GM19467 (cell line): ENCODE results near the gene NNAT.

Experiments used
- ATAC-seq: cut with Tn5 transposase; IDR thresholded peaks from one replicate; pipeline ENCODE4 v1.9.1; 2021; ENCODE audit warnings: mild to moderate bottlenecking, moderate library complexity; ENCODE audit not compliant: unreplicated experiment

Gene NNAT

DNA sequence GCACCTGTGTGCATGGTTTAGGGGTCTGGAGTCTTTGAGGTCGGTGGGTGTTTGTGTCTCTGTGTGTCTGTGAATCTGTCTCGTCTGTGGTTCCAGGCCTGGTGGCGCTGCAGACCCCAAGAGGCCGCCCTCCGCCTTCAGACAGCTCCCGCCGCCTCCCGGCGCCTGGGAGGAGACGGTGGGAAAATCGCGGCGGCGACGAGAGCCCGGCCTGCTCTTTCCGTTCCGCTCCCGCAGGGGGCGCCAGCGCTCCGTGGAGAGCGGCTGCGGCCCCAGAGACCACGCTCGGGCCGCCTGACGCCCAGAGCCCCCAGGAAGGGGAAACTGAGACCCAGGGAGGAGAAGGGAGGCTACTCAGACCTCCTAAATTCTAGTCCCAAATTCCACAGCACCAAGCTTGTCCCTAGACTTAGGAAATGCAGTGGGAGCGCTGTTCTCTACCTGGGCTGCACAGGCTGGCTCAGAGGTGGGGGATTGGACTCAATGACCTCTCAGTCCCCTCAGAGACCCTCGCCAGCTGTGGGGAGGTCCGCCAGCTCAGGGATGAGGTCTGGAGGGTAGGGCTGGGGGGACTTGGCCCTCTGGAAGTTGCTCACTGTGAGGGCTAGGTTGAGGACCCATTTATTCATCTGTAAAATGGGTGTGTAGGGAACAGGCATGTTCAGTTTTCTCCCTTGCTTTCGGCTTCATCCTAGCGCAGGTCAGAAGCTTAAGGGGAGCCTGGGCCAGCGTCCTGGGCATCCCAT is 43.5 kb downstream of the NNAT start:
- ATAC-seq, result no peak

DNA sequence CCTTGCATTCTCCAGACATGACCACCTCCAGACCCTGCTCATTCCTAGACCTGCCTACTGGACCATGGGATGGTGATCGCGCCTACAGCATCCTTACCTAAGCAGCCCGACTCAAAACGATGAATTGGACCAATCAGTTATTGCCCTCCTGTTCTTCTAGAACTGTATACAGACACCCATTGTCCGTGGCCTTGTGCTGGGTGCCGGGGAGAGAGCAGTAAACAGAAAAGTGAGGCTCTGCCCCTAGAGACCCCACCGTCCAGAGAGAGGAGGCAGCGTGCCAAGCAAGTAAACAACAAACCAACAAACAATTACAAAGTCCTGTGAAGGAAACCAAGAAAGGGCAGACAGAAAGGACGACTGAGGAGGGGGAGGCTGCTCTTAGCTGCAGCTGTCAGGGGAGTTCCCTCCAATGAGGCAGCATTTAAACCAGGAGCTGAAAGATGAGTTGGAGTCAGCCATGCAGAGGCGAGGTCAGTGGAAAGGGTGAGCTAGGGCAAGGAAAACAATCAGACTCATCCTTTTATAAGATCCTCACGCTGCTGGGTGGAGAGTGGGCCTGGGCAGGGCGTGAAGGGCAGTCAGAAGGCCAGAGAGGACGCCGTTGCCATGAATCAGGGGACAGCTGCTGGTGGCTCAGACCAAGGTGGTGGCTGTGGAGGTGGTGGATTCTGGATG is 44.2 kb downstream of the NNAT start:
- no peak for ATAC-seq

DNA sequence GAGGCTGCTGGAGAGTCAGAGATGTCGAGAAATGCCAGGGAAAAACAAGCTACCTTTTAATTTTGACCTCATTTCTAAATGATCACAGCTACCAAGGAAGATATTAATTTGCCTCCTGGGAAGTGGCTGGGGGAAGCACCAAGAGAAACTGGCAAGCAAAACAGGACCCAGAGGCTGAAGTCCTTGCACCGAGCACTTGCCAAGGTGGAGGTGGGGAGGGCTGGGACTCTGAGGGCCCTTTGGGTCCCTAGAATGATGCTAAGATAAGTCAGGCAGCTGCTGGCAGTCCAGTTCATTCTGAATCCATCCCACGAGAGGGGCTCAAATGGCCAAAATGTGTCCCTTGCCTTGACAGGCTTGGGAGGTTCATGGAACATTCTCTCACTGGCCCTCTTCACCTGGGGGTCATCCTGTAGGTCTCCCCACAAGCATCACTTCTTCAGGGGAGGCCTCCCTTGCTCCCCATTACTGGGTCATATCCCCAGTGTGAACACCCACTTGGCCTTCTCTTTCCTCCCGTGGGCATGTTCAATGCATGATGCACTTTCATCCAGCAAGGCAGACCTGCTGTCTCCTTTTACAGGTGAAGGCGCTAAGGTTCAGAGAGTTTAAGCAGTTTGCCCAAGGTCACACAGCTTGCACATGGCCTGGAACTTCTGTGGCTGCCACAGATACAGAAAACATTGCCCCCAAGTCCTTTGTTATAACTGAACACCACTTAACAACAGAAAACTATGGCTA is 45.7 kb downstream of the NNAT start:
- ATAC-seq, result no peak

DNA sequence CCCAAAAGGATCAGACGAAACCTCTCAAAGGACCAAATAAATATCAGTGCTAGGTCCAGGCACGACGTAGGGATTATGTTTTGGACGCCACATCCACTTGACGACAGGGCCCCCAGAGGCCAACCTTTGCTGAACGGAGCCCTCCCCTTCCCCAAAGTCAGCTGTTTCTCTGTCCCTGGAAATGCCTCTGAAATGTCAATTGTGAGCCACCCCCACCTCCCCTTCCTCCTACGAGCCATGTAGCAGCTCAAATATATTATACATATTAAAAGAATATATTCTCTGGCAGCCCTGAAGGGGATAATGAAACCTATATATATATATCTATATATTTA is 46.2 kb downstream of the NNAT start:
- no peak for ATAC-seq

DNA sequence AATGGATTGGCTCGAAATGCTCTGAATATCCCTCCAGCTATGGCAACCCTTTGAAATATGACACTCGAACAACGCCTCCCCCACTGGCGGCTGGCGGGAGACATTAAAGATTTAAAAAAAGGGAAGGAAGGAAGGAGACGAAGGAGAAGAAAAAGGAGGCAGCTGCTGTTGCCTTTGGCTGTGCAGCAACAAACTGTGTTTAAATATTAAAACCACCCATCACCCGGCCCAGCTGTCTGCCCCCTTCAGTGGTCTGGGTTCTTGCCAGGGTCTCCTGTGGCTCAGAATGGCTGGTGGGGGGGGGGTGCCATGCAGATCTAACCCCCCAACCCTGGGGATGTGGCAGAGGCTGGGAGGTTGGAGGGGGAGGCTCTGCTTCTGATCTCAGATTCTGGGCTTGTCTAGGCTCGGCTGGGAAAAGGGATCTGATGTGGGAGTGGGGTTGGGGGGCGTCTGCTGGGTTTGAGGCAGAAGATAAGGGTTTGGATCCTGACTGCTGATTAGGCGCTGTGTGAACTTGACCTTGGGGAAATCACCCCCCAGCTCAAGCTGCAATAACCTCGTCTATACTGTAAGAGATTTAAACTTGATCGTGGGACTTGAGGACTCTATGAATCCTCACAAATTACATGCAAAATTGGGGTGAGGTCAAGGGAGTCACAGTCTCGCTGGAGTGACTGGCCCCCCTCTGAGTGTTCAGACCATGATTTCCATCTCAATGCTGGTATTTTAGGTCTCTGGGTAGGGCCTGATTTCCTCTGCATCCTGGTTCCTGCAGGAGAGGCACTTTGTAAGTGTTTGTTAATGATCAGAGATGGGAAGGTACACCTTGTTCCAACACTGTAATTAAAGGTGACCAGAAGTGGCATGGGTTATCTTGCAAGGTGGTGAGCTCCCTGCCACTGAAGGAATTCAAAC is 46.9 kb downstream of the NNAT start:
- no peak for ATAC-seq

DNA sequence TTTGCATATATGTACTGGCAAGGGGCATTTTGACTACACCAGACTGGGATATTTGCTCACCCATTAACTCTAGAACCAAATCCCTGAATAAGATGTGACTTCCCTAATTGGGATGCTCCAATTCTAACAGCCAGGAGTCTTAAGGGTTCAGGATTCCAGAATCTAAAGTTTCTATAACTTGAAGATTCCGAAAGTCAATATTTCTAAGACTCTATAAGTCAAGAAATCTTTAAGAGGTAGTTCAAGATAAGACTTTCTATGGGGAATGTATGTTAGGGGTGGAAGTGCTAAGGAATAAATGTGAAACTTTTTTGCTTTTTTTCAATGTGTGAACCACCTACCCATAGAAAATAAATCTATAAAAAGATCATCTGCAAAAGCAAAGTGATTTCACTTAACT is 49.4 kb downstream of the NNAT start:
- ATAC-seq, result no peak

DNA sequence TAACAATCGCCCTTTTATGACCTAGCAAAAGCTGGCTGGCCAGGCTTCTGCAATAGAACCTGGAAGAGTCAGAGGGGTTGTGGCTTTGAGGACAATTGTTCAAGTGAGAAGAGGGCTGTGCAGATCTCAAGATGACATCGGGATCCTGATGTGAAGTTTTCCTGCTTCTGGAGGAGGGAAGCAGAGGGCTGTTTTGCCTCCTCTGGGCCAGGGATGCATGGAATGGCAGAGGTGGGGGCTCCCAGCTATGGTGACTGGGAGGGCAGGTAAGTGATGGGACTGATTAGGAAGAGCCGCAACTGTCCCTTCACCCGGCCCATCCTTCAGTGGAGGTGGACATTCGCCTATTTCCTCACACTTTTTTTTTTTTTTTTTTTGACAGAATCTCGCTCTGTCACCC is 50.0 kb downstream of the NNAT start:
- ATAC-seq, result no peak
